HCT116 (cell line): ENCODE data around the gene KDM2B. TPM values are rescaled to one million over a fixed set of nuclear protein-coding genes. Genes with fewer than 3 reads are reported as not detected.

ENCODE experiments used
- ATAC-seq: fragments of 200-7000 bp; cut with Tn5 transposase; 2 replicates; pipeline ENCODE4 v1.9.1; 2020; ENCODE audit warnings: mild to moderate bottlenecking, moderate library complexity
- BruUV-seq: library from RNA; stranded (reverse); fragments of 400-500 nt; replicated peaks from 2 replicates; lab custom pipeline; 2021; lab: Mats Ljungman, UMichigan
- CTCF ChIA-PET: fragments of 300-600 bp; sonication (Branson Sonifier 250); formaldehyde crosslinking; loops from one replicate; lab custom pipeline; 2021; ENCODE audit warnings: antibody characterized with exemption; lab: Charles Lee
- POLR2A ChIA-PET: fragments of 300-600, 350-600 bp; sonication (Branson Sonifier 250); formaldehyde crosslinking; loops from one replicate; lab custom pipeline; 2021; ENCODE audit warnings: antibody characterized with exemption; lab: Charles Lee
- RAD21 ChIA-PET, 2 experiments: fragments of 300-600 bp; sonication (Branson Sonifier 250); formaldehyde crosslinking; loops; one replicate each; lab custom pipeline; 2023; ENCODE audit warnings: low total read pairs in 2 of 2; ENCODE audit not compliant: uncharacterized antibody in 2 of 2, unreplicated experiment in 2 of 2, low non-redundant PET in 1 of 2; lab: Charles Lee
- DNase-seq: peaks from one replicate; pipeline ENCODE4 v3.0.0-alpha.2; 2010; ENCODE audit warnings: low read depth, low spot score
- H2AFZ ChIP-seq: fragments of 200-600 bp; shearing (Covaris generic), sonication (generic); 2 replicates; pipeline ENCODE4 v1.6.1; 2017; ENCODE audit warnings: low read depth, mixed run types, mixed read lengths, antibody characterized with exemption, low read length; ENCODE audit not compliant: poor library complexity, severe bottlenecking
- H3K27ac ChIP-seq: 2 replicates; pipeline ENCODE4 v1.5.1; 2012; ENCODE audit warnings: low read depth, low read length
- H3K27me3 ChIP-seq: fragments of 200-600 bp; sonication (generic); 2 replicates; pipeline ENCODE4 v1.6.1; 2016; ENCODE audit warnings: mixed run types, low read length, mixed read lengths; ENCODE audit not compliant: insufficient read depth
- H3K36me3 ChIP-seq, 2 experiments: fragments of 200-500 bp in 1 of 2; fragments of 200-600 bp in 1 of 2; sonication (Bioruptor generic) in 1 of 2; sonication (generic) in 1 of 2; 2 replicates each; pipeline versions ENCODE4 v1.5.1 to v1.6.1; 2014 to 2016; ENCODE audit warnings: low read length in 2 of 2, inconsistent platforms in 1 of 2, mixed read lengths in 1 of 2, mixed run types in 1 of 2; ENCODE audit not compliant: insufficient read depth in 2 of 2, control insufficient read depth in 1 of 2
- H3K4me1 ChIP-seq, 2 experiments: fragments of 200-600 bp in 1 of 2; sonication (generic) in 1 of 2; 2 replicates each; pipeline versions ENCODE4 v1.5.1 to v1.6.1; 2012 to 2017; ENCODE audit warnings: low read length in 2 of 2, inconsistent platforms in 1 of 2, mild to moderate bottlenecking in 1 of 2, mixed read lengths in 1 of 2, mixed run types in 1 of 2, moderate library complexity in 1 of 2; ENCODE audit not compliant: insufficient read depth in 2 of 2, control insufficient read depth in 1 of 2
- H3K4me2 ChIP-seq: fragments of 200-600 bp; sonication (generic); 2 replicates; pipeline ENCODE4 v1.6.1; 2017; ENCODE audit warnings: mixed run types, low read length, mixed read lengths
- H3K4me3 ChIP-seq, 2 experiments: fragments of 200-600 bp in 1 of 2; sonication (generic) in 1 of 2; replicated peaks in 1 of 2; 2 replicates each; pipeline ENCODE4 v1.5.1; 2011 to 2016; ENCODE audit warnings: low read length in 2 of 2, control low read depth in 1 of 2, low read depth in 1 of 2, mild to moderate bottlenecking in 1 of 2, mixed read lengths in 1 of 2, mixed run types in 1 of 2
- H3K79me2 ChIP-seq: fragments of 200-600 bp; sonication (generic); 2 replicates; pipeline ENCODE4 v1.6.1; 2017; ENCODE audit warnings: mild to moderate bottlenecking, mixed run types, low read length, moderate library complexity, mixed read lengths; ENCODE audit not compliant: insufficient read depth
- H3K9ac ChIP-seq: fragments of 200-600 bp; sonication (generic); 2 replicates; pipeline ENCODE4 v1.6.1; 2016; ENCODE audit warnings: low read length, mixed read lengths
- H3K9me2 ChIP-seq: fragments of 200-600 bp; sonication (generic), shearing (Covaris generic); 2 replicates; pipeline ENCODE4 v1.6.1; 2017; ENCODE audit warnings: mixed run types, mild to moderate bottlenecking, moderate library complexity; ENCODE audit not compliant: insufficient read depth
- H3K9me3 ChIP-seq, 2 experiments: fragments of 200-500 bp in 1 of 2; fragments of 200-600 bp in 1 of 2; sonication (Bioruptor generic) in 1 of 2; sonication (generic) in 1 of 2; 2 replicates each; pipeline ENCODE4 v1.6.1; 2014 to 2017; ENCODE audit warnings: low read length in 2 of 2, mixed read lengths in 2 of 2, inconsistent platforms in 1 of 2, low read depth in 1 of 2, mild to moderate bottlenecking in 1 of 2, mixed run types in 1 of 2, moderate library complexity in 1 of 2; ENCODE audit not compliant: control insufficient read depth in 1 of 2, insufficient read depth in 1 of 2
- H4K20me1 ChIP-seq: fragments of 200-600 bp; sonication (generic), shearing (Covaris generic); 2 replicates; pipeline ENCODE4 v1.6.1; 2017; ENCODE audit warnings: mixed run types, mild to moderate bottlenecking, moderate library complexity; ENCODE audit not compliant: insufficient read depth
- CEBPB ChIP-seq: IDR thresholded peaks from 2 replicates; pipeline ENCODE4 v1.6.1; 2012; ENCODE audit warnings: low read depth
- CTCF ChIP-seq, 3 experiments: fragments of 200-600 bp in 1 of 3; sonication (generic) in 1 of 3; IDR thresholded peaks in 2 of 3; conservative IDR thresholded peaks in 1 of 3; 2 replicates each; pipeline ENCODE4 v1.5.1; 2012 to 2017; ENCODE audit warnings: low read depth in 2 of 3, low read length in 2 of 3, antibody characterized with exemption in 1 of 3, borderline replicate concordance in 1 of 3, control low read depth in 1 of 3, mild to moderate bottlenecking in 1 of 3, mixed read lengths in 1 of 3, mixed run types in 1 of 3, moderate library complexity in 1 of 3; ENCODE audit not compliant: insufficient read depth in 1 of 3
- EGR1 ChIP-seq: IDR thresholded peaks from 2 replicates; pipeline ENCODE4 v1.6.1; 2012; ENCODE audit warnings: low read depth
- ELF1 ChIP-seq: IDR thresholded peaks from 2 replicates; pipeline ENCODE4 v1.6.1; 2012; ENCODE audit warnings: low read depth, borderline replicate concordance
- POLR2A ChIP-seq: IDR thresholded peaks from 2 replicates; pipeline ENCODE4 v1.7.0; 2011; ENCODE audit warnings: borderline replicate concordance; ENCODE audit not compliant: insufficient read depth, insufficient read length; ENCODE audit errors: extremely low read depth
- POLR2AphosphoS5 ChIP-seq: IDR thresholded peaks from 2 replicates; pipeline ENCODE4 v1.6.1; 2011; ENCODE audit warnings: mild to moderate bottlenecking, low read depth, low read length, moderate library complexity
- RAD21 ChIP-seq: IDR thresholded peaks from 2 replicates; pipeline ENCODE4 v1.6.1; 2012; ENCODE audit warnings: low read depth, mild to moderate bottlenecking
- ZBTB33 ChIP-seq: IDR thresholded peaks from 2 replicates; pipeline ENCODE4 v1.6.1; 2011; ENCODE audit warnings: mild to moderate bottlenecking, low read length, moderate library complexity; ENCODE audit not compliant: insufficient replicate concordance; ENCODE audit errors: extremely low read depth
- ZNF274 ChIP-seq: fragments of 200-500 bp; sonication (Bioruptor generic); IDR thresholded peaks from 2 replicates; pipeline ENCODE4 v1.6.1; 2014; ENCODE audit warnings: mild to moderate bottlenecking, low read depth, low read length, inconsistent platforms
- intact Hi-C: fragments of 100-400 bp; cut with micrococcal nuclease; formaldehyde crosslinking; loops from 2 replicates; pipeline ENCODE4 v1.10.0; 2022
- total RNA-seq: library from RNA; stranded (reverse); gene quantifications from one replicate; pipeline ENCODE4 v1.2.1, GENCODE V29; 2021; ENCODE audit not compliant: unreplicated experiment

The KDM2B gene
- total RNA-seq, 1 experiment from 2014 or later, result 36.7 TPM

- H4K20me1 ChIP-seq, result no peaks in the 10 kb centered on the region
- TF ChIP-seq RAD21 (no peak), POLR2A (no peak), POLR2AphosphoS5 (no peak), ZBTB33 (no peak), CEBPB (no peak), ELF1 (no peak), CTCF (IDR thresholded peaks at IDR 0.05 in 2 of 3, conservative IDR thresholded peaks at IDR 0.05 in 1 of 3; ENCODE audit: borderline replicate concordance in 1 of 3, insufficient read depth in 1 of 3, low read depth in 2 of 3, low read length in 2 of 3) (no peak), ZNF274 (no peak), EGR1 (no peak)
- POLR2A ChIA-PET, result no interaction called here
- intact Hi-C loops, result no loop called here
- no peaks in the 10 kb centered on the region for H3K9me3 ChIP-seq
- H3K4me1 ChIP-seq, result peaks cover 10 to 25% of the 10 kb centered on the region in 2 experiments; a peak in 3 of 4 replicates
- no peak overlapping the region for H3K9ac ChIP-seq
- H3K4me2 ChIP-seq, result no peak overlapping the region
- RAD21 ChIA-PET, result no interaction called here
- BruUV-seq, result no TSS peak
- CTCF ChIA-PET, result interaction anchor here (1.0 kb wide), 1 partner anchor 68 kb away, joined by 5 read pairs; no protein-coding TSS in a partner anchor
- no peaks in the 10 kb centered on the region for H3K9me2 ChIP-seq
- H3K27ac ChIP-seq, result no peak overlapping the region
- no peaks in the 10 kb centered on the region for H3K79me2 ChIP-seq
- DNase-seq (no peak), ATAC-seq (no peak)
- no peak overlapping the region for H3K4me3 ChIP-seq
- H3K36me3 ChIP-seq, result no peaks in the 10 kb centered on the region
- no peaks in the 10 kb centered on the region for H3K27me3 ChIP-seq
- H2AFZ ChIP-seq, result no peak overlapping the region
These were observed 39.6 kb upstream of the KDM2B start for GRCh38 chr12:121620333-121620891.
